ENCODE results near the gene BOK.

BOK gene

GRCh38 chr2:241539616-241540374 is 18.8 kb upstream of the BOK start:
- no peak for DNase-seq

GRCh38 chr2:241540401-241540770 is 18.2 kb upstream of the BOK start:
- DNase-seq, result no peak

- DNase-seq, result peak; percentile 65 to 78
Observed at GRCh38 chr2:241540771-241541561, 17.6 kb upstream of the BOK start.

- DNase-seq, result no peak
Observed at GRCh38 chr2:241541564-241542277, 16.8 kb upstream of the BOK start.

- DNase-seq, result no peak
Observed at GRCh38 chr2:241542278-241542605, 16.3 kb upstream of the BOK start.

- DNase-seq, result no peak
Observed at GRCh38 chr2:241545106-241545505, 13.4 kb upstream of the BOK start.

- no peak for DNase-seq
Observed at GRCh38 chr2:241545523-241546473, 12.7 kb upstream of the BOK start.

GRCh38 chr2:241546771-241547498 is 11.6 kb upstream of the BOK start:
- no peak for DNase-seq

GRCh38 chr2:241547781-241548450 is 10.6 kb upstream of the BOK start:
- DNase-seq, result no peak

GRCh38 chr2:241548451-241548835 is 10.1 kb upstream of the BOK start:
- DNase-seq, result no peak

GRCh38 chr2:241550616-241551580 is 7.6 kb upstream of the BOK start:
- DNase-seq, result no peak

- no peak for DNase-seq
Observed at GRCh38 chr2:241551599-241551997, 6.9 kb upstream of the BOK start.

GRCh38 chr2:241551998-241552737 is 6.4 kb upstream of the BOK start:
- no peak for DNase-seq

- DNase-seq, result no peak
Observed at GRCh38 chr2:241553512-241553830, 5.1 kb upstream of the BOK start.

GRCh38 chr2:241553981-241554380 is 4.6 kb upstream of the BOK start:
- DNase-seq, result no peak

GRCh38 chr2:241554610-241555322 is 3.8 kb upstream of the BOK start:
- DNase-seq, result no peak

- DNase-seq, result no peak
Observed at GRCh38 chr2:241555711-241556110, 2.8 kb upstream of the BOK start.

GRCh38 chr2:241556746-241557145 is 1.8 kb upstream of the BOK start:
- no peak for DNase-seq
